ENCODE results near the gene CPSF4L. TPM values are rescaled to one million over a fixed set of nuclear protein-coding genes. Genes with fewer than 3 reads are reported as not detected.

Gene CPSF4L
- total RNA-seq, 2 experiments from 2014 or later = not detected

- ChIA-PET POLR2A (no interaction called here), CTCF (interaction anchor here (6.4 kb wide), 1 partner anchor 117 kb away, joined by 62 read pairs; no protein-coding TSS in a partner anchor)
Measured at GRCh38 chr17:73250851-73251640, 10.6 kb downstream of the CPSF4L start.

GRCh38 chr17:73249700-73250099 lies 12.0 kb downstream of the CPSF4L start:
- POLR2A ChIA-PET = no interaction called here
- CTCF ChIA-PET = no interaction called here

DNA sequence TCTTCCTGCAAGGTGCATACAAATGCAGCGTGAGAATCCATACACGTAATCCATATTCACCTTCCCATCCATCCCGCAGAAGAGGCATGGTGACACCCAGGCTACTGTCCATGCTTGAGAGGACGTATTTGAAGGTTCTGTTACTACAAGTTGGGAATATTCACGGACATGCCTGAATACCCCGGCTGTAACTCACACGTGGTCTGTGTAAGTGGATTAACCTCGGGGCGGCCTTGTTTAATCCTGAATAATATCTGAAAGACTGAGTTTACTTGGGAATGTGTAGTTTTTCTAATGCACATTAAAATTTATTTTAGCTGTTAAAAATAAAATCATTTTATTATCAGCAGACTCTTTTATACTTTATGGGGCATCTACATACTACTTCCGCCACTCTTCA lies 13.1 kb downstream of the CPSF4L start:
- POLR2A ChIA-PET = no interaction called here

GRCh38 chr17:73247726-73248125 lies 14.0 kb downstream of the CPSF4L start:
- ChIA-PET POLR2A (no interaction called here), CTCF (no interaction called here)

More for the DNA sequence above, 13.1 kb downstream of the CPSF4L start:
- CTCF ChIA-PET = no interaction called here

GRCh38 chr17:73240561-73240960 lies 21.1 kb downstream of the CPSF4L start:
- POLR2A ChIA-PET = no interaction called here
- CTCF ChIA-PET = no interaction called here

DNA sequence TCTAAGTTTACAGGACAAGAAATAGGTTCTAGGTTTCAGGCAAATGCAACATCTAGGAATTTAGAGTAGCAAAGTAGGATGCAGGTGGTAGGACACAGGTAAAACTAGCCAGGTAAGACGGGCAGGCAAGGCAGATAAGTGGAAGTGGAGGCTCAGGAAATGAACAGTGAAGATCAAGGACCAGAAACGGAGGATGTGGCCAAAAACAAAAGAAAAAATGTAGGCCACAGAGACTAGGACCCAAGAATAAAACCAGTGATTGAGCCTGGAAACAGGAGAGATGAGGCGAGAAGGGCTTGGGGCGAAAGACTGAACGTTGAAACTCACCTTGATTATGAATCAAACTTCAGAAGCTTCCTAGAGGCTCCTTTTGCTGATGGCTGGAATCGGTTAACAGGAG lies 24.0 kb downstream of the CPSF4L start:
- ChIA-PET CTCF (no interaction called here), POLR2A (interaction anchor here (0.7 kb wide), 1 partner anchor 157 kb away, joined by 3 read pairs; no protein-coding TSS in a partner anchor)

- ChIA-PET POLR2A (no interaction called here), CTCF (interaction anchor here (0.7 kb wide), 1 partner anchor 17 kb away, joined by 3 read pairs; no protein-coding TSS in a partner anchor)
Measured at GRCh38 chr17:73234736-73235135, 26.9 kb downstream of the CPSF4L start.

GRCh38 chr17:73232587-73233373 lies 28.9 kb downstream of the CPSF4L start:
- ChIA-PET CTCF (interaction anchor here (0.6 to 1.9 kb wide), 9 partner anchors 9 to 507 kb away, joined by 3 to 9 read pairs (median 5); partner anchors contain the start of gene COG1), POLR2A (interaction anchor here (1.2 kb wide), 1 partner anchor 41 kb away, joined by 8 read pairs; no protein-coding TSS in a partner anchor)

DNA sequence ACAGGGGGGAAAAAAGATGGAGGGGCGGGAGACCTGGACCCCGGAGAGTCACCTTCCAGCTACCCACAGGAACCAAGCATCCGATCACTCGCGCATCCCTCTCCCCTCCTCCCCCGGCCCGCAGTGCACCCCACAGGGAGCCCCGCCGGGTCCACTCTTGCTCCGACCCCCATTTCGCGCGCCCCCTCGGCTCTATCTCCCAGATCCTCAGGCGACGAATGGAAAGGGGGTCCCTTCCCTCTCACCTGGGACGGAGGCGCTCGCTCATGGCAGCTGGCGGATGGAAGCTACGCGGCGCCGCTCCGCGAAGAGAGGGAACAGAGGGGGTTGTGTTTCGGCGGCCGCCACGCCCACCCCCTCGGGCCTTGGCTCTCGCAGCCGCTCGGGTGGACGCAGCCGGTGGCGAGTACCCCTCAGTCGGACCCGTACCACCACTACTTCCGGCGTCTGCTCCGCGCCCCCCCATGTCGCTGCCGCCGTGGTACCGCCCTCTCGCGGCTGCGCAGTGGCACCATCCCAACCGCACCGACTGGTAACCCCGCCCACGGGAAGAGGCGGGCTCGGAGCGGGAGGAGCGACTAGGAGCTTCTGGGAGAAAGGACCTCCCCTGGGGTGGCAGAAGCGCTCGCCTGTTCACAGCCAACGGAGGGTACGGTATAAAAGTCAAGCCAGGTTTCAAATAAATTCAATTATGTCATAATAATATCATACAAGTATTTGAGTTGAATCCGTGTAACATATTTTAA lies 29.7 kb downstream of the CPSF4L start:
- CTCF ChIA-PET = interaction anchor here (0.6 to 1.9 kb wide), 8 partner anchors 15 to 506 kb away, joined by 3 to 9 read pairs (median 5); partner anchors contain the start of gene COG1
- POLR2A ChIA-PET = interaction anchor here (0.6 to 1.2 kb wide), 6 partner anchors 31 to 239 kb away, joined by 3 to 8 read pairs (median 5); no protein-coding TSS in a partner anchor

GRCh38 chr17:73231395-73231794 lies 30.3 kb downstream of the CPSF4L start:
- ChIA-PET CTCF (interaction anchor here (1.3 to 1.9 kb wide), 6 partner anchors 14 to 505 kb away, joined by 3 to 9 read pairs (median 6); partner anchors contain the start of gene COG1), POLR2A (interaction anchor here (0.6 to 1.1 kb wide), 5 partner anchors 31 to 238 kb away, joined by 3 to 6 read pairs (median 5); no protein-coding TSS in a partner anchor)

DNA sequence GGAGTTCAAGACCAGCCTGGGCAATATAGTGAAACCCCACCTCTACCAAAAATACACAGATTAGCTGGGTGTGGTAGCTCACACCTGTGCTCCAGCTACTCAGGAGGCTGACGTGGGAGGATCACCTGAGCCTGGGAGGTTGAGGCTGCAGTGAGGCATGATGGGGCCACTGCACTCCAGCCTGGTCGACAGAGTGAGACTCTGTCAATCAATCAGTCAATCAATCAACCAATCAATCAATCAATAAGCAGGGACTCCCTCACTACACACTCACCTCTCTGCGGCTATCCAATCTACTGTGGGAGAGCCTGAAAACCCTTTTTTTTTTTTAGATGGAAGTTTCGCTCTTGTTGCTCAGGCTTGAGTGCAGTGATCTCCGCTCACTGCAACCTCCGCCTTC lies 31.6 kb downstream of the CPSF4L start:
- CTCF ChIA-PET = interaction anchor here (1.4 kb wide), 1 partner anchor 39 kb away, joined by 4 read pairs; no protein-coding TSS in a partner anchor
- POLR2A ChIA-PET = interaction anchor here (1.0 kb wide), 1 partner anchor 38 kb away, joined by 3 read pairs; the partner anchor contains the start of gene COG1

- CTCF ChIA-PET = interaction anchor here (1.1 to 2.5 kb wide), 3 partner anchors 27 to 37 kb away, joined by 3 to 15 read pairs (median 4); partner anchors contain the start of gene COG1
- POLR2A ChIA-PET = no interaction called here
Measured at GRCh38 chr17:73228748-73229236, 32.9 kb downstream of the CPSF4L start.

DNA sequence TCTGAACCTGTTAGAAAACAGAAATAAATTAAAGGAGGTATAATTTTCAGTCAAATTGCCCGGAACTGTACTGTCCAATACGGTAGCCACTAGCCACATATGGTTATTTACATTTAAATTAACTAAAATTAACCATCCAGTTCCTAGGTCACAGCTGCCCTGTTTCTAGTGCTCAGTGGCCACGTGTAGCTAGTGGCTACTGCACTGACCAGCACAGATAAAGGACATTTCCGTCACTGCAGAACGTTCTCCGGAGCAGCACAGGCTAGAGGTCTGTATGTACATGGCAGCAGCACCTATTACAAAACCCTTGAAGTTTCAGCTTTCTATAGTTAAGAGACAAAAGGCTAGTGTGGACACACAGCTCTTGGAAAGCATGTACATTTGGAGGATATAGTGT lies 33.7 kb downstream of the CPSF4L start:
- POLR2A ChIA-PET = interaction anchor here (1.1 kb wide), 1 partner anchor 36 kb away, joined by 4 read pairs; no protein-coding TSS in a partner anchor
- CTCF ChIA-PET = interaction anchor here (1.1 to 2.5 kb wide), 2 partner anchors 28 to 35 kb away, joined by 3 to 15 read pairs; partner anchors contain the start of gene COG1

GRCh38 chr17:73227379-73227778 lies 34.3 kb downstream of the CPSF4L start:
- ChIA-PET POLR2A (interaction anchor here (1.1 kb wide), 1 partner anchor 35 kb away, joined by 4 read pairs; no protein-coding TSS in a partner anchor), CTCF (interaction anchor here (1.1 to 2.5 kb wide), 3 partner anchors 28 to 502 kb away, joined by 3 to 15 read pairs (median 3); partner anchors contain the start of gene COG1)

GRCh38 chr17:73226556-73227172 lies 35.0 kb downstream of the CPSF4L start:
- POLR2A ChIA-PET = no interaction called here
- CTCF ChIA-PET = interaction anchor here (1.1 to 2.5 kb wide), 3 partner anchors 11 to 501 kb away, joined by 3 to 15 read pairs (median 3); partner anchors contain the start of gene COG1

DNA sequence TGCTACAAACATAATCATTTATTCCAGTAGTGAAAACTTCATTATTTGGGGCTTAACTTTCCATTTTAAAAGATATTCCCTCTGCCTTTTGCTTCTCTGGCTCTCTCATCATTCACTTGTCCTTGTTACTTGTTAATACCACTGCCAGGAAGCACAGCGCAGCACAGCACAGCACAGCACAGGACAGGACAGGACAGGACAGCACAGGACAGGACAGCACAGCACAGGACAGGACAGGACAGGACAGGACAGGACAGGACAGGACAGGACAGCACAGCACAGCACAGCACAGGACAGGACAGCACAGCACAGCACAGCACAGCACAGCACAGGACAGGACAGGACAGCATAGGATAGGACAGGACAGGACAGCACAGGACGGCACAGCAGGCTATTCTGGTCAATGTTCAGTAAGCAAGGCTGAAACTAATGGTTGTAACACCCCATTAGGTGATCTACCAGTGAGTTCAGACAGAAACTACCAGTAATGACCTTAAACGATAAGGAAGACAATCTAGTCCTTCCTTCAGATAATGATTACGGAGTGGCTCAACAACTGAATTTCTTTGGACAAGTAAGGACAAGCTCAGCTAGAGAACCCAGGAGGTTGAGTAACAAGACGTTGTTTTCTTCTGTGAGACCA lies 36.9 kb downstream of the CPSF4L start:
- CTCF ChIA-PET = no interaction called here
- POLR2A ChIA-PET = no interaction called here

DNA sequence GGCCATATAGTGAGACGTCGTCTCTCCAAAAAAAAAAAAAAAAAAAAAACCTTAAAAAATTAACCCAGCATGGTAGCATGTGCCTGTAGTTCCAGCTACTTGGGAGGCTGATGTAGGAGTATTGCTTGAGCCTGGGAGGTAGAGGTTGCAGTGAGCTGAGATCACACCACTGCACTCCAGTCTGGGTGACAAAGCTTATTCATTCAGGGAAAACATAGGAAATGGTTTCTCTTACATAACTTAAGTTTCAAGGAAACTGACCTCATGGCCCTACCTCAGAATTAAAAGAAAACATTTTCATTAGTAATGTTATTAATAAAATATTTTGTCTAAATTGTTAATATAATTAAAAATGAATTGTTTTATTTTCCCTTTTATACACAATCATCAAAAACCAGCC lies 37.4 kb downstream of the CPSF4L start:
- CTCF ChIA-PET = no interaction called here
- POLR2A ChIA-PET = no interaction called here

Data from activated CD8-positive, alpha-beta memory T cell treated with anti-CD3 and anti-CD28 coated beads for 36 hours (primary cell).